Karpas-422 (cell line): ENCODE measurements around the gene KIF19. TPM values are rescaled to one million over a fixed set of nuclear protein-coding genes. Genes with fewer than 3 reads are reported as not detected.
"Not testable (repeated sequence)": the region's sequence is repeated elsewhere in the genome, so short reads cannot be mapped to it uniquely, and the experiment has no call there.

Source experiments
- DNase-seq: peaks from one replicate; pipeline ENCODE4 v3.0.0-alpha.2; 2015
- H2AFZ ChIP-seq: fragments of 200-600 bp; sonication (generic); 2 replicates; pipeline ENCODE4 v1.6.1; 2014; ENCODE audit warnings: antibody characterized with exemption, low read length, mixed read lengths
- H3K27ac ChIP-seq: fragments of 200-600 bp; sonication (generic); 2 replicates; pipeline ENCODE4 v1.5.1; 2014; ENCODE audit warnings: mild to moderate bottlenecking, low read length, moderate library complexity
- H3K27me3 ChIP-seq: fragments of 200-600 bp; sonication (generic); 2 replicates; pipeline ENCODE4 v1.6.1; 2014; ENCODE audit warnings: low read length, mixed read lengths
- H3K36me3 ChIP-seq: fragments of 200-600 bp; sonication (generic); 2 replicates; pipeline ENCODE4 v1.6.1; 2014; ENCODE audit warnings: low read length, mixed read lengths; ENCODE audit not compliant: insufficient read depth
- H3K4me1 ChIP-seq: fragments of 200-600 bp; sonication (generic); 2 replicates; pipeline ENCODE4 v1.6.1; 2014; ENCODE audit warnings: mild to moderate bottlenecking, low read length, mixed read lengths
- H3K4me2 ChIP-seq: fragments of 200-600 bp; sonication (generic); 2 replicates; pipeline ENCODE4 v1.6.1; 2014; ENCODE audit warnings: low read length, low read depth, mild to moderate bottlenecking; ENCODE audit not compliant: poor library complexity, severe bottlenecking
- H3K4me3 ChIP-seq: fragments of 200-600 bp; sonication (generic); 2 replicates; pipeline ENCODE4 v1.5.1; 2014; ENCODE audit warnings: mild to moderate bottlenecking, antibody characterized with exemption, low read length, mixed read lengths
- H3K79me2 ChIP-seq: fragments of 200-600 bp; sonication (generic); 2 replicates; pipeline ENCODE4 v1.6.1; 2014; ENCODE audit warnings: mild to moderate bottlenecking, low read length, mixed read lengths
- H3K9ac ChIP-seq: fragments of 200-600 bp; sonication (generic); 2 replicates; pipeline ENCODE4 v1.6.0; 2014; ENCODE audit warnings: low read length
- H3K9me2 ChIP-seq: fragments of 200-600 bp; sonication (generic), shearing (Covaris generic); replicated peaks from 2 replicates; pipeline ENCODE4 v1.6.0; 2014; ENCODE audit warnings: mild to moderate bottlenecking, low read length, moderate library complexity; ENCODE audit not compliant: insufficient read depth
- H3K9me3 ChIP-seq: fragments of 300-700, 200-600 bp; sonication (generic); 2 replicates; pipeline ENCODE4 v1.6.1; 2014; ENCODE audit warnings: low read length, mixed read lengths
- H4K20me1 ChIP-seq: fragments of 200-600 bp; sonication (generic); 2 replicates; pipeline ENCODE4 v1.6.1; 2014; ENCODE audit warnings: mild to moderate bottlenecking, antibody characterized with exemption, low read length, low read depth; ENCODE audit not compliant: insufficient read depth
- total RNA-seq: library from RNA; depleted of rRNA; stranded (reverse); fragments of >200 nt; shearing (Covaris generic); gene quantifications from 2 replicates; pipeline ENCODE4 v1.2.3, GENCODE V29; 2014; ENCODE audit warnings: low replicate concordance

The KIF19 gene
- total RNA-seq, 1 experiment from 2014 or later: not detected

DNA sequence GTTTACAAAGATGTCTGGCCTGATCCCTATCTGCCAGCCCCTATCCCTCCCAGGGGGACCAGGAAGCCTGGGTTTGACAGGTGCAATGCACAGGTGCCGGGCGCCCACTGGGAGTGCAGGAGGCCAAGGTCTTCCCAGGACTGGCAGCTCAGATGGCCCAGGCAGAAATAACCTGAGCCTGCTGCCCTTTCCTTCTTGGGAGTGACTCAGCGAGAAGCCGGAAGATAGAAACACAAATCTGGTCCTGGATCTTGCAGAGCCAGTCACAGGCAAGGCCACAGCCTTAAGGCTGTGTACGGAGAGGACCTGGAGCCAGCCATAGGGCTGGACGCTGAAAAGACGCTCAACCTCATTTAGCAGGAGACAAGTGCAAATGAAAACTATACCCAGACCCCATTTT lies 69.0 kb downstream of the KIF19 start:
- no peaks in the 10 kb centered on the region for H3K79me2 ChIP-seq

DNA sequence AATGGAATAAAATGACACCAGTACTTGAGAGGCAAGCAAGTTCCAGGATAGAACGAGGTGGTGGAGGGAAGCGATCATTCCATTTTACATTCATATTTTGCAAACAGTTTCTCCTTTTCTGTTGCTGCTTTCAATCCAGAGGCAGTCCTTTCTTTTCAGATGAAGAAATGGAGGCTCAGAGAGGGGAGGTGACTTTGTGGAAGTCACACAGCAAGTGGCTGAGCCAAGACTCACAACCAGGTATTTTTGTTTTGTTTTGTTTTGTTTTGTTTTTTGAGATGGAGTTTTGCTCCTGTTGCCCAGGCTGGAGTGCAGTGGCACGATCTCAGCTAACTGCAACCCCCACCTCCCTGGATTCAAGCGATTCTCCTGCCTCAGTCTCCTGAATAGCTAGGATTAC lies 70.5 kb downstream of the KIF19 start:
- Histone ChIP-seq H3K36me3 (no peaks in the 10 kb centered on the region), H3K9me3 (no peaks in the 10 kb centered on the region), H3K4me2 (no peak overlapping the region), H3K79me2 (no peaks in the 10 kb centered on the region), H2AFZ (no peak overlapping the region), H3K27me3 (no peaks in the 10 kb centered on the region), H3K4me1 (no peaks in the 10 kb centered on the region), H4K20me1 (no peaks in the 10 kb centered on the region), H3K27ac (no peak overlapping the region), H3K9ac (no peak overlapping the region), H3K4me3 (no peak overlapping the region), H3K9me2 (no peaks in the 10 kb centered on the region)
- no peak for DNase-seq

More for the DNA sequence above, 69.0 kb downstream of the KIF19 start:
- no peak overlapping the region for H3K4me3 ChIP-seq
- no peaks in the 10 kb centered on the region for H3K36me3 ChIP-seq
- H3K4me1 ChIP-seq: no peaks in the 10 kb centered on the region
- no peaks in the 10 kb centered on the region for H4K20me1 ChIP-seq
- H3K9me3 ChIP-seq: no peaks in the 10 kb centered on the region
- no peaks in the 10 kb centered on the region for H3K9me2 ChIP-seq
- no peak overlapping the region for H3K9ac ChIP-seq
- no peaks in the 10 kb centered on the region for H3K27me3 ChIP-seq
- H3K4me2 ChIP-seq: no peak overlapping the region
- no peak for DNase-seq
- H2AFZ ChIP-seq: no peak overlapping the region
- no peak overlapping the region for H3K27ac ChIP-seq

DNA sequence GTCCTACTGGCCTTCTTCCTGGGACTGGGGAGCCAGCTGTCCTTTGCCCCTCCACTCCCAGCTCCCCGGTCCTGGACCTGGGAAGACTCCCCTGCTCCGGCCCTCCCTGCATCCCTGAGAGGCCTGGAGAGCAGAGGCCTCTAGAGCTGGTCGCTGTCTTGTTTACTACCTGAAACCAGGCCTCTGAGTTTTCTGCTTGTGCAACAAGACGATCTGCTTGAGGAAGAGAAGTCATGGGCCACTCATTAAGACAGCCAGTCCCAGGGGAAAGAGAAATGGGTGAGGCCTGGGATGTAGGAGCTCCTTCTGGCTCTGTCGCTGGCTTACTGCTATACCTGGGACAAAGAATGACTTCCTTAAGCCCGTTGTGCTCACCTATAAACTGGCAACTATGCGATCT lies 76.0 kb downstream of the KIF19 start:
- no peak for DNase-seq

DNA sequence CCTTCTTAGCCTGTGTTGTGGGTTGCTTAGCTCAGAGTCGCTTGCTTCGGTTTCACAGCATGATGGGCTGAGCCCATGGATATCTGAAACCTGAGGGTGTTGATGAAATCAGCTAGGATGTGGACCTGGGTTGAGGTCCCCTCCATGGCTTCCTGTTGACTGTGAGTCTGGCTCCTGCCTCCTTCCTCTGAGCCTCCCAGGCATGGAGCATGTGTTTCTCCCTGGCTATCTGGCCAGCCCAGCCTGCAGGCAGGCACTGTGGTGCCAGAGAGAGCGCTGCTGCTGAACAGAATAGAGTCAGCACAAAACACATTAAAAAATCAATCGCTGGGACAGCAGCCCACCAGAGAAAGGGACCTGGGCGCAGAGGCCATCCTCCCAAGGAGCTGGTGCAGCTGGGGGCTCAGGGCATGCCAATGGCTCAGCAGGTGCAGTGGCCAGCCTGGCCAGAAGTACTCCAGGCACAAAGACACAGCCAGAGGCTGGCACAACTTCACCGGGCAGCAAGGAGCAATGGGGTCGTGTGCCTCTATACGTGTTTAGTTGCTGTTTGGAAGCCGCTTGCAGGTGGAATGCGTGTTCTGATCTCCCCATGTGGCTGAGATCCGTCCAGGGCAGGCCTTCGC lies 77.6 kb downstream of the KIF19 start:
- Histone ChIP-seq H3K9ac (no peak overlapping the region), H3K4me1 (no peaks in the 10 kb centered on the region), H3K4me2 (no peak overlapping the region), H3K9me2 (no peaks in the 10 kb centered on the region), H3K4me3 (no peak overlapping the region), H3K27me3 (no peaks in the 10 kb centered on the region), H3K27ac (no peak overlapping the region), H2AFZ (no peak overlapping the region), H3K79me2 (no peaks in the 10 kb centered on the region), H3K9me3 (no peaks in the 10 kb centered on the region), H3K36me3 (no peaks in the 10 kb centered on the region), H4K20me1 (no peaks in the 10 kb centered on the region)
- DNase-seq: no peak

More for the DNA sequence above, 76.0 kb downstream of the KIF19 start:
- no peaks in the 10 kb centered on the region for H4K20me1 ChIP-seq
- no peak overlapping the region for H3K27ac ChIP-seq
- H3K9me2 ChIP-seq: no peaks in the 10 kb centered on the region
- H2AFZ ChIP-seq: no peak overlapping the region
- no peak overlapping the region for H3K4me2 ChIP-seq
- H3K4me3 ChIP-seq: no peak overlapping the region
- no peak overlapping the region for H3K9ac ChIP-seq
- H3K27me3 ChIP-seq: no peaks in the 10 kb centered on the region
- H3K9me3 ChIP-seq: no peaks in the 10 kb centered on the region
- H3K36me3 ChIP-seq: no peaks in the 10 kb centered on the region
- H3K4me1 ChIP-seq: no peaks in the 10 kb centered on the region
- H3K79me2 ChIP-seq: no peaks in the 10 kb centered on the region

DNA sequence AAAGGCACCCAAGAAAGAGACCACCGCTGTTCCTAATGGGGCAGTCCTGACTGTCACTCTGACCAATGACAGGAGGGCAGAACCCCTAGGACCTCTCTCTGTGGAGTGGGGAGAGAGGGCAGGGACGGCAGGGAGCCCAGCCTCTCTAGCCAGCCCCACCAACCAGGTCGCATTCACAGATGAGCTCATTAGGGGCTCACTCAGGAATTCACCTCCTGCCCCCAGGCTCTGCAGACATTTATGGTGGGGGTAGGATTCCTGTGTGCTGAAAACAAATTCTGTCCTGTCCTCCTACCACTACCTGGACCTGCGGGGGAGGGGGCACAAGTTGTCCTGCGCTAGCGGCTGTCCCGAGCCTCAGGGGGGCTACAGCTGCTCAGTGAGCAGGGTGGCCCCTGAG lies 78.2 kb downstream of the KIF19 start:
- Histone ChIP-seq H3K27me3 (no peaks in the 10 kb centered on the region), H3K27ac (no peak overlapping the region), H3K9me3 (no peaks in the 10 kb centered on the region), H4K20me1 (no peaks in the 10 kb centered on the region), H3K9ac (no peak overlapping the region), H3K4me3 (no peak overlapping the region), H3K4me2 (no peak overlapping the region), H3K9me2 (no peaks in the 10 kb centered on the region), H3K36me3 (no peaks in the 10 kb centered on the region), H3K4me1 (no peaks in the 10 kb centered on the region), H2AFZ (no peak overlapping the region), H3K79me2 (no peaks in the 10 kb centered on the region)
- no peak for DNase-seq

DNA sequence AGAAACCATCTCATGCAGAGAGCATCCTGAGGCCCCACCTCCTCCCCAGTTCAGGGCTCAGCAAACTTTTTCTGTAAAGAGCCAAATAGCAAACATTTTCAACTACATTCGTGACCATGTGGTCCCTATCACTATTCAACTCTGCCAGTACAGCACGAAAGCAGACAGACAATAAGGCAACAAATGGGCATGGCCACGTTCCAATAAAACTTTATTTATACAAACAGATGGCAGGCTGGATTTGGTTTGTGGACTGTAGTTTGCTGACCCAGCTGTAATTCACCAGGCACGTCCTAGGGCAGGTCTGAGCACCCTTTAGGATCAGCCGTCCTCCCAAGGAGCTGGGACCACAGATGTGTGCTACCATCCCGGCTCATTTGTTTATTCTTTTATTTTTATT lies 78.8 kb downstream of the KIF19 start:
- no peak for DNase-seq
- no peaks in the 10 kb centered on the region for H3K36me3 ChIP-seq
- H2AFZ ChIP-seq: no peak overlapping the region
- H3K27ac ChIP-seq: no peak overlapping the region
- H3K9me3 ChIP-seq: no peaks in the 10 kb centered on the region
- H3K79me2 ChIP-seq: no peaks in the 10 kb centered on the region
- H3K4me2 ChIP-seq: no peak overlapping the region
- no peaks in the 10 kb centered on the region for H4K20me1 ChIP-seq
- no peak overlapping the region for H3K4me3 ChIP-seq
- no peak overlapping the region for H3K9ac ChIP-seq
- H3K9me2 ChIP-seq: no peaks in the 10 kb centered on the region
- no peaks in the 10 kb centered on the region for H3K4me1 ChIP-seq
- H3K27me3 ChIP-seq: no peaks in the 10 kb centered on the region

DNA sequence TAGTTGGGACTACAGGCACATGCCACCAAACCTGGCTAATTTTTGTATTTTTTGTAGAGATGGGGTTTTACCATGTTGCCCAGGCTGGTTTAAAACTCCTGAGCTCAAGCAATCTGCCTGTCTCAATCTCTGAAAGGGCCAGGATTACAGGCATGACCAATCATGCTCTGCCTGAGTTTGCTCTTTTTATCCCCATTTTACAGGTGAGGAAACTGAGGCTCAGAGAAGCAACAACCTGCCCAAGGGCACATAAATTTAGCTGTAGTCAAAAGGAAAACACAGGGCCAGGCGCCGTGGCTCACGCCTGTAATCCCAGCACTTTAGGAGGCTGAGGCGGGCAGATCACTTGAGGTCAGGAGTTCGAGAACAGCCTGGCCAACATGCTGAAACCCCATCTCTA lies 79.3 kb downstream of the KIF19 start:
- H3K27ac ChIP-seq, H3K4me2 ChIP-seq, H3K79me2 ChIP-seq, H3K4me1 ChIP-seq, H4K20me1 ChIP-seq, H3K4me3 ChIP-seq, H3K36me3 ChIP-seq, DNase-seq, H3K9ac ChIP-seq, H3K9me3 ChIP-seq, H2AFZ ChIP-seq, H3K27me3 ChIP-seq, H3K9me2 ChIP-seq: not testable (repeated sequence)
